H9 (cell line): ENCODE results near the gene C19orf47. TPM values are rescaled to one million over a fixed set of nuclear protein-coding genes. Genes with fewer than 3 reads are reported as not detected.

Source experiments
- DNase-seq: peaks from one replicate; pipeline ENCODE4 v3.0.0-alpha.2; 2017
- H2AFZ ChIP-seq: one replicate; pipeline ENCODE4 v1.6.1; 2013; ENCODE audit warnings: mild to moderate bottlenecking, low read length, control low read depth, moderate library complexity
- H2AK5ac ChIP-seq: 2 replicates; pipeline ENCODE4 v1.6.1; 2013; ENCODE audit warnings: low read length, control low read depth, mixed read lengths; ENCODE audit not compliant: insufficient read length
- H2BK120ac ChIP-seq: one replicate; pipeline ENCODE4 v1.6.1; 2013; ENCODE audit warnings: low read depth, mild to moderate bottlenecking, low read length, control low read depth, inconsistent platforms; ENCODE audit not compliant: poor library complexity, severe bottlenecking
- H2BK12ac ChIP-seq: 2 replicates; pipeline ENCODE4 v1.6.1; 2013; ENCODE audit warnings: low read length, control low read depth, mixed read lengths, low read depth; ENCODE audit not compliant: insufficient read length
- H2BK15ac ChIP-seq: 2 replicates; pipeline ENCODE4 v1.6.1; 2013; ENCODE audit warnings: low read depth, low read length, control low read depth
- H2BK20ac ChIP-seq: one replicate; pipeline ENCODE4 v1.6.1; 2013; ENCODE audit warnings: low read depth, mild to moderate bottlenecking, low read length, control low read depth, inconsistent platforms; ENCODE audit not compliant: poor library complexity, severe bottlenecking
- H2BK5ac ChIP-seq: 2 replicates; pipeline ENCODE4 v1.6.1; 2013; ENCODE audit warnings: low read length, control low read depth, mixed read lengths; ENCODE audit not compliant: insufficient read length
- H3K14ac ChIP-seq: 2 replicates; pipeline ENCODE4 v1.6.1; 2013; ENCODE audit warnings: low read length, control low read depth; ENCODE audit not compliant: insufficient read depth
- H3K18ac ChIP-seq: 2 replicates; pipeline ENCODE4 v1.6.1; 2013; ENCODE audit warnings: low read depth, mild to moderate bottlenecking, mixed read lengths, low read length, control low read depth; ENCODE audit not compliant: insufficient read length
- H3K23ac ChIP-seq: 2 replicates; pipeline ENCODE4 v1.6.1; 2013; ENCODE audit warnings: low read length, control low read depth, mixed read lengths, low read depth; ENCODE audit not compliant: insufficient read length
- H3K23me2 ChIP-seq: 2 replicates; pipeline ENCODE4 v1.6.1; 2013; ENCODE audit warnings: low read depth, mild to moderate bottlenecking, mixed read lengths, low read length, control low read depth; ENCODE audit not compliant: insufficient read length, poor library complexity, severe bottlenecking
- H3K27ac ChIP-seq: 2 replicates; pipeline ENCODE4 v1.5.1; 2013; ENCODE audit warnings: low read length, control low read depth, mixed read lengths, low read depth; ENCODE audit not compliant: insufficient read length
- H3K27me3 ChIP-seq: 2 replicates; pipeline ENCODE4 v1.6.1; 2013; ENCODE audit warnings: low read length, control low read depth, inconsistent platforms; ENCODE audit not compliant: insufficient read depth
- H3K4ac ChIP-seq: 2 replicates; pipeline ENCODE4 v1.6.1; 2013; ENCODE audit warnings: low read depth, mild to moderate bottlenecking, control low read depth, inconsistent platforms, low read length, moderate library complexity
- H3K4me1 ChIP-seq: 2 replicates; pipeline ENCODE4 v1.6.1; 2013; ENCODE audit warnings: low read length, control low read depth, inconsistent platforms; ENCODE audit not compliant: insufficient read depth
- H3K4me2 ChIP-seq: 2 replicates; pipeline ENCODE4 v1.6.1; 2013; ENCODE audit warnings: low read length, control low read depth, mixed read lengths; ENCODE audit not compliant: insufficient read length, insufficient read depth
- H3K56ac ChIP-seq: 2 replicates; pipeline ENCODE4 v1.6.1; 2013; ENCODE audit warnings: low read depth, mild to moderate bottlenecking, mixed read lengths, low read length, control low read depth; ENCODE audit not compliant: insufficient read length
- H3K79me1 ChIP-seq: 2 replicates; pipeline ENCODE4 v1.6.1; 2013; ENCODE audit warnings: low read depth, mild to moderate bottlenecking, moderate library complexity, low read length, control low read depth, inconsistent platforms; ENCODE audit not compliant: insufficient read depth, poor library complexity, severe bottlenecking
- H3K79me2 ChIP-seq: 2 replicates; pipeline ENCODE4 v1.6.1; 2013; ENCODE audit warnings: low read length, control low read depth, inconsistent platforms; ENCODE audit not compliant: insufficient read depth
- H3K9ac ChIP-seq: 2 replicates; pipeline ENCODE4 v1.6.1; 2013; ENCODE audit warnings: low read length, control low read depth, mixed read lengths; ENCODE audit not compliant: insufficient read length; ENCODE audit errors: extremely low read depth
- H3K9me3 ChIP-seq: one replicate; pipeline ENCODE4 v1.6.1; 2013; ENCODE audit warnings: low read depth, low read length, inconsistent platforms; ENCODE audit not compliant: control insufficient read depth
- H3T11ph ChIP-seq: one replicate; pipeline ENCODE4 v1.6.1; 2013; ENCODE audit warnings: mild to moderate bottlenecking, low read length, control low read depth, inconsistent platforms
- H4K20me1 ChIP-seq: one replicate; pipeline ENCODE4 v1.6.1; 2013; ENCODE audit not compliant: control insufficient read depth, insufficient read length, insufficient read depth
- H4K5ac ChIP-seq: 2 replicates; pipeline ENCODE4 v1.6.1; 2013; ENCODE audit warnings: low read depth, mild to moderate bottlenecking, mixed read lengths, low read length, control low read depth; ENCODE audit not compliant: insufficient read length
- H4K8ac ChIP-seq: replicated peaks from 2 replicates; pipeline ENCODE4 v1.6.1; 2013; ENCODE audit warnings: low read length, control low read depth, mixed read lengths, low read depth; ENCODE audit not compliant: insufficient read length
- H4K91ac ChIP-seq: 2 replicates; pipeline ENCODE4 v1.6.1; 2013; ENCODE audit warnings: low read depth, mild to moderate bottlenecking, moderate library complexity, mixed read lengths, low read length, control low read depth; ENCODE audit not compliant: insufficient read length
- H3K27ac Mint-ChIP-seq, 3 experiments: 2 replicates in 2 of 3; 3 replicates in 1 of 3; pipeline ENCODE4 v1.8.0; 2020 to 2021; ENCODE audit warnings: mixed read lengths in 3 of 3, mild to moderate bottlenecking in 1 of 3, moderate library complexity in 1 of 3
- H3K27me3 Mint-ChIP-seq: 2 replicates; pipeline ENCODE4 v1.8.0; 2021; ENCODE audit warnings: low read depth, mild to moderate bottlenecking, moderate library complexity, mixed read lengths
- H3K36me3 Mint-ChIP-seq, 3 experiments: 2 replicates in 2 of 3; 3 replicates in 1 of 3; pipeline ENCODE4 v1.8.0; 2020 to 2021; ENCODE audit warnings: low read depth in 3 of 3, mixed read lengths in 3 of 3; ENCODE audit not compliant: insufficient read depth in 1 of 3
- H3K4me1 Mint-ChIP-seq, 2 experiments: 2 replicates each; pipeline ENCODE4 v1.8.0; 2020; ENCODE audit warnings: mixed read lengths in 2 of 2
- H3K4me3 Mint-ChIP-seq, 2 experiments: 2 replicates in 1 of 2; 3 replicates in 1 of 2; pipeline ENCODE4 v1.8.0; 2020 to 2021; ENCODE audit warnings: mild to moderate bottlenecking in 2 of 2, mixed read lengths in 2 of 2, moderate library complexity in 1 of 2
- H3K9me3 Mint-ChIP-seq, 2 experiments: 2 replicates in 1 of 2; 3 replicates in 1 of 2; pipeline ENCODE4 v1.8.0; 2020; ENCODE audit warnings: mild to moderate bottlenecking in 2 of 2, mixed read lengths in 2 of 2, moderate library complexity in 1 of 2
- CTCF ChIP-seq: fragments of 200-600 bp; sonication (generic); conservative IDR thresholded peaks from 3 replicates; pipeline ENCODE4 v1.8.0; 2021; ENCODE audit warnings: antibody characterized with exemption, mild to moderate bottlenecking
- WGBS: extraction: QIAGEN DNeasy Blood & Tissue Kit; methylation state at CpG from one replicate; pipeline ENCODE4 v1.1.7; 2013; ENCODE audit warnings: missing lambda C conversion rate, low lambda C conversion rate, mixed read lengths; ENCODE audit not compliant: insufficient read length; ENCODE audit errors: extremely low coverage; 5-methylcytosine and 5-hydroxymethylcytosine counted together
- long read RNA-seq: library from polyadenylated mRNA; unstranded; transcript quantifications from one replicate; pipeline ENCODE4 v2.0.0, GENCODE V29; 2020
- total RNA-seq: library from RNA; stranded (reverse); gene quantifications from 2 replicates; pipeline ENCODE4 v1.2.1, GENCODE V29; 2021

The C19orf47 gene
- total RNA-seq = 18.4 and 19.4 TPM in 2 replicates
- long read RNA-seq, partial matches to known transcripts = 1 of 8 reads
- long read RNA-seq, other reads (novel, unspliced or antisense) = 6 of 8 reads

GRCh38 chr19:40348125-40348913 is at the start of gene C19orf47, which contains the start of gene PLD3:
C19orf47 (minus strand) TSS chr19:40348397; CDS start chr19:40341857, 6,540 bp downstream.
PLD3 (plus strand) TSS chr19:40348695; CDS start chr19:40366484, 17,789 bp downstream.
- H3K79me2 ChIP-seq = no peaks in the 10 kb centered on the region
- peaks cover 6% of the 10 kb centered on the region for H3K23me2 ChIP-seq
- H3K27me3 ChIP-seq = no peaks in the 10 kb centered on the region
- H3K4me1 Mint-ChIP-seq = peaks cover 12 to 16% of the 10 kb centered on the region in 2 experiments
- H4K8ac ChIP-seq = no peak within 1 kb of the TSS
- no peak within 1 kb of the TSS for H3K18ac ChIP-seq
- H4K20me1 ChIP-seq = no peaks in the 10 kb centered on the region
- TF ChIP-seq CTCF = no peak
- H3K9me3 ChIP-seq = no peaks in the 10 kb centered on the region
- H3K23ac ChIP-seq = no peak within 1 kb of the TSS
- peak within 1 kb of the TSS; percentile 76 to 93 for H3K4me3 Mint-ChIP-seq
- H3K27ac Mint-ChIP-seq = peak within 1 kb of the TSS; percentile 36 to 75 (median 37)
- H2BK15ac ChIP-seq = no peak within 1 kb of the TSS
- no peak within 1 kb of the TSS for H2BK120ac ChIP-seq
- H3K27me3 Mint-ChIP-seq = no peaks in the 10 kb centered on the region
- no peak within 1 kb of the TSS for H2AFZ ChIP-seq
- H3K79me1 ChIP-seq = no peaks in the 10 kb centered on the region
- H3K27ac ChIP-seq = no peak within 1 kb of the TSS
- no peak within 1 kb of the TSS for H4K5ac ChIP-seq
- H3K14ac ChIP-seq = no peak within 1 kb of the TSS
- no peak within 1 kb of the TSS for H2BK5ac ChIP-seq
- no peak within 1 kb of the TSS for H2BK12ac ChIP-seq
- H3K9ac ChIP-seq = peak within 1 kb of the TSS; percentile 65
- H3K36me3 Mint-ChIP-seq = no peaks in the 10 kb centered on the region
- no peak within 1 kb of the TSS for H2AK5ac ChIP-seq
- H2BK20ac ChIP-seq = no peak within 1 kb of the TSS
- H3K56ac ChIP-seq = no peak within 1 kb of the TSS
- peaks cover 0 to 3% of the 10 kb centered on the region in 2 experiments; a peak in 1 of 5 replicates for H3K9me3 Mint-ChIP-seq
- no peak within 1 kb of the TSS for H3K4ac ChIP-seq
- H3K4me1 ChIP-seq = no peaks in the 10 kb centered on the region
- H3T11ph ChIP-seq = no peak within 1 kb of the TSS
- H3K4me2 ChIP-seq = peak within 1 kb of the TSS; percentile 97
- DNase-seq = peak; percentile 100
- no peak within 1 kb of the TSS for H4K91ac ChIP-seq
- WGBS = no CpG with 5 or more reads among the region's 77 CpGs
